ENCODE measurements around the gene TLR6.
"Not testable (repeated sequence)": the region's sequence is repeated elsewhere in the genome, so short reads cannot be mapped to it uniquely, and the experiment has no call there.

The TLR6 gene

DNA sequence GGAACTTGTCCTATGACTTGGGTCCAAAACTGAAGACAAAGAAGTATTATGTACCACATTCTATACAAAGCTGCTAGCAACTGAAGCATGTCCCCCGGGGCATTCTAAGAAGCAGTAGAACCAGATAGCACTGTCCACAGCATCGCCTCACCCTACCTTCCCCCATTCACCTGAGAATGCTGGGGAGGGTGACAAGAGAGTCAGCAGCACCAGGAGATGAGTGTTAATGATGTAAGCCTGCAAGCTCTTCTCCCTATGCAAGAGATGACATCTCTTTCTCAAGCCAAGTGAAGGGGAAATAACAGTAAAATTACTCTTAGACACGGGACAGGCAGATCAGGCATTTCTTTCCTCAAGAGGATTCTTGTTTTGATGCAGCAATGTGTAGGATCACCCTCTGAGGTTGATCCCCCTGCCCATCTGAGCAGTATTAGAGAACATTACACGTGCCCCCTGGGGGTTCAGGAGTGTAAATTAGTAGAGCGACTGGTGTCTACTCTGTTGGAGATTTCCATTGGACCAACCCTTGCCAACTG is 38.1 kb downstream of the TLR6 start:
- no peak for DNase-seq

DNA sequence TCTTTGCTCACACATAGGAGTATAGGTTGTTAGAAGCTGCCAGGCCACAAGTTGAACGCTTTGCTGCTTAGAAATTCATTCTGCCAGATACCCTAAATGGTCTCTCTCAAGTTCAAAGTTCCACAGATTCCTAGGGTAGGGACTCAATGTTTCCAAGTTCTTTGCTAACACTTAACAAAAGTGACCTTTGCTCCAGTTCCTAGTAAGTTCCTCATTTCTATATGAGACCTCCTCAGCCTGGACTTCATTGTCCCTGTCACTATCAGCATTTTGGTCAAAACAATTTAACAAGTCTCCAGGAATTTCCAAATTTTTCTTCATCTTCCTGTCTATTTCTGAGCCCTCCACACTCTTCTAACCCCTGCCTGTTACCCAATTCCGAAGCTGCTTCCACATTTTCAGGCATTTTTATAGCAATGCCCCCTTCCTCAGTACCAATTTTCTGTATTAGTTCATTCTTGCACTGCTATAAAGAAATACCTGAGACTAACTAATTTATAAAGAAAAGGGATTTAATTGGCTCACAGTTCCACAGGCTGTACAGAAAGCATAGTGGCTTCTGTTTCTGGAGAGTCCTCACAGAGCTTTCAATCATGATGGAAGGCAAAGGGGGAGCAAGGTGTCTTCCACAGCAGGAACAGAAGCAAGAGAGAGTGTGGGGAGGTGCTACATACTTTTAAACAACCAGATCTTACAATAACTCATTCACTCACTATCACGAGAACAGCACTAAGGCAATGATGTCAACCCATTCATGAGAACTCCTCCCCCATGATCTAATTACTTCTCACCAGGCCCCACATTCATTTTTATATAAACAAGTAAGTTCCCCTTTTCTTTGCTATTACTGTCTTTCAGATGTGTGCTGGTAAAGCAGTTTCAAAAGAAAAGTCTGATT is 40.5 kb downstream of the TLR6 start:
- DNase-seq, result peak; percentile 15

DNA sequence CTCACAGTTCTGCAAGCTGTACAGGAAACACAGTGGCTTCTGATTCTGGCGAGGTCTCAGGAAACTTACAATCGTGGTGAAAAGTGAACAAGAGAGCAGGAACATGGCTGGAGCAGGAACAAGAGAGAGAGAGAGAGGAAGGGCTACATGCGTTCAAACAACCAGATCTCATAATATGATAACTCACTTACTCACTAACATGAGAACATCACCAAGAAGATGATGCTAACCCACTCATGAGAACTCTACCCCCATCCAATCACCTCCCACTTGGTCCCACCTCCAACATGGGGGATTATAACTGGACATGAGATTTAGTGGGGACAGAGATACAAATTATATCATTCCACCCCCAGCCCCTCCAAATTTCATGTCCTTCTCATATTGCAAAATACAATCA is 42.2 kb downstream of the TLR6 start:
- no peak for DNase-seq

DNA sequence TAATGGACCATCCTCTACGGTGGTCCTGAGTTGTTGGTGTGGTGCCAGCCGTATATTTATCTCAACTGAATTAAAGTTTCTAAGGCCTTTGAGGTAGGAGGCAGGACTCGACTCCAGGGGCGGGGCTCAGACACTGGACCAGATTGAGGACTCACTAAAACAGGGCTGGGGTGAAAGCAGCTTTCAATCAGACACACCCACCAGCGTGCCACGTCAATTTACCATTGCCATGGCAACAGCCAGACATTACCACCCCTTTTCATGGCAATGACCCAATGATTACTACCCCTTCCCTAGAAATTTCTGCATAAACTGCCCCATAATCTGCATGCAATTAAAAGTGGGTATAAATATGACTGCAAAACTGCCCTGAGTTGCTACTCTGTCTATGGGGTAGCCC is 45.3 kb downstream of the TLR6 start:
- DNase-seq, result no peak

- DNase-seq, result not testable (repeated sequence)
These were observed 49.2 kb downstream of the TLR6 start for GRCh38 chr4:38807462-38807861.

DNA sequence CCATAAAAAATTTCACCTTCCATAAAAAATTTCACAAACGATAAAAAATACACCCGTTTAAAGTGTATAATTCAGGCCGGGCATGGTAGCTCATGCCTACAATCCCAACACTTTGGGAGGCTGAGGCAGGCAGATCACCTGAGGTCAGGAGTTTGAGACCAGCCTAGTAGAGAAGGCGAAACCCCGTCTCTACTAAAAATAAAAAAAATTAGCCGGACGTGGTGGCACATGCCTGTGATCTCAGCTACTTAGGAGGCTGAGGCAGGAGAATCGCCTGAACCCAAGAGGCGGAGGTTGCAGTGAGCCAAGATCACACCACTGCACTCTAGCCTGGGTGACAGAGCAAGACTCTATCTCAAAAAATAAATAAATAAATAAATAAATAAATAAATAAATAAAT is 50.4 kb downstream of the TLR6 start:
- DNase-seq, result not testable (repeated sequence)

GRCh38 chr4:38805530-38806145 is 51.0 kb downstream of the TLR6 start:
- peak; percentile 6 for DNase-seq

DNA sequence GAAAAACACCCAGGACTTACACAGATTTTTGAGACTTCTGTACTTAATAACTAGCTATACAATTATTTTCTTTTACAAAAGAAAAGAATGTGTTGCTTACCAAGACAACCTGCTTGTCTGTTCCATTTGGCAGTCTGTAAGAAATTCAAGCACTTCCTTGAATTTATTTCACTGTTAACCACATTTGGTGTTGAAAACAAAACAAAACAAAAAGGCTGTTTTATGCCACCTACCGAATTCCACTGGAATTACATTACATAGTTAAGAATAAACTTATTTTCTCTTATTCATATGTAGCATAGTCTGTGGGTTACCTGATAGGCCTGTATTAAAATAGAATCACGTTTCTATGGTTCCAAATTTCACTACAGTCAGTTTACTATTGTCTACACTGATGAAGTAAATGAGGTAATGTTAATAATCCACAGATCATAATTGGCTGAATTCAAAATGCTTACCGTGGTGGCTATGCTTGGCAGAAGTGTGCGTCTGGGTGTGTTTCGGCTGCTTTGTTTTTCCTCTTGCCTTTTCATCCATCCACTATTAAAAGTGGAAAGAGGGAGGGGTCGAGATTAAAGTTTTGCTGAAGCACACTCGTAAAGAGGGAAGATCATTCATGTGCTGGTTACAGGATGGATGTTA is 51.8 kb downstream of the TLR6 start, which contains the start of gene TLR1:
Gene TLR1, minus strand, starts transcription at position 138 of the 642 bp plus-strand sequence. CDS start 5,960 bp downstream, outside the sequence.
- peak; percentile 11 for DNase-seq

GRCh38 chr4:38803833-38804653 is 52.6 kb downstream of the TLR6 start:
- no peak for DNase-seq

- no peak for DNase-seq
These were observed 53.9 kb downstream of the TLR6 start for GRCh38 chr4:38802561-38803355.

- peak; percentile 52 for DNase-seq
These were observed 55.6 kb downstream of the TLR6 start for GRCh38 chr4:38800961-38801450.

DNA sequence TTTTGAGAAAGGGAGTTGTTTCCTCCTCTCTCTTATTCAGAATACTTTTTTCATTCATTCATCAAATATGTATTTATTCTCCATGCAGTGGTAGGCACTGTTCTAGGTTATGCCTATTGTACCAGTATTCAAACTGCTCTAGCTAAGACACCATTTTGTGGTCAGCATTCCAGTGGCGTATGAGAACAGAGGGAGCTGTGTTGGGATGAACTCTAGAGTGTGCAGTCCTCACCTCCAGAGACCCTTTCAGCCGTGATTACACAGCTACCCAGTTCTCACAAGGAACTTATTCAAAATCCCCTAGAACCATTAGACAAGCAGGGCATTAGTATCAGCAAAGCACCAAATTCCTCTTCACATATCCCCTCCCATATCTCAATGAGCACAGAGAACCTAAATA is 56.3 kb downstream of the TLR6 start:
- no peak for DNase-seq

DNA sequence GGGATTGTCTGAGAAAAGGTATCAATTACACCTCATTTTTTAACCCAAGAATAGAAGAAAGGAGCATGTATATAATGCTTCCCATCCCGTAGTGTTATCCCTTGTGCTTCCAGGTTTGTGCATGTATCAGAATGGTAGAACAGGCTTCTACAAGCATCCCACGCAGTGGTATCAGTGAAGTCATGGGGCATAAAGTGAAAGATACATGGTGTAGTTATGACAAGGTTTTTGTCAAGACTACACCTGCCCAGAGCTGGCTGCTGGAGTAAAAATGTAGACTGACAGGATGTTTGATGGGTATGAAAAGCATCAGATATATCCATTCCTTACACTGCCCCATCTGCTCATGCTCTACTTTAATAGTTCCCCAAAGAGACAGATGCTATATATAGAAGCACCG is 61.5 kb downstream of the TLR6 start:
- DNase-seq, result no peak

- no peak for DNase-seq
These were observed 62.6 kb downstream of the TLR6 start for GRCh38 chr4:38794051-38794450.

- no peak for DNase-seq
These were observed 65.6 kb downstream of the TLR6 start for GRCh38 chr4:38791010-38791409.

GRCh38 chr4:38788317-38788716 is 68.3 kb downstream of the TLR6 start:
- DNase-seq, result peak; percentile 41

DNA sequence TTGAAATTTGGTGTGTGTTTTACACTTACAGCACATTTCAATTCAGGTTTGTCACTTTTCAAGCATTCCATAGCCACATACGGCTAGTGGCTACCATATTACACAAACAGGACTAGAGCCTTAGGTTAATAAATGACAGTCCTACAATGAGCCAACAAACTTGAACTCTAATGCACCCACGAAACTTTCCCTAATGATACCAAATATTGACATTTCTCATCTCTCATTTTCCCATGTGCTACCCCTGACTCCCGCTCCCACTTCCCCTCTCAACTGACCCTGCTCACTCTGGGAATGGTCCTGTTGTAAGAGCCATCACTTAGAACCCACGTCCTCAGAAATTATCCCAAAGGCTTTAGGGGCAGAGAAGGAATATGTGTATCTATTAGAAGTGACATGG is 68.9 kb downstream of the TLR6 start:
- no peak for DNase-seq

GRCh38 chr4:38785901-38786402 is 70.7 kb downstream of the TLR6 start:
- no peak for DNase-seq

DNA sequence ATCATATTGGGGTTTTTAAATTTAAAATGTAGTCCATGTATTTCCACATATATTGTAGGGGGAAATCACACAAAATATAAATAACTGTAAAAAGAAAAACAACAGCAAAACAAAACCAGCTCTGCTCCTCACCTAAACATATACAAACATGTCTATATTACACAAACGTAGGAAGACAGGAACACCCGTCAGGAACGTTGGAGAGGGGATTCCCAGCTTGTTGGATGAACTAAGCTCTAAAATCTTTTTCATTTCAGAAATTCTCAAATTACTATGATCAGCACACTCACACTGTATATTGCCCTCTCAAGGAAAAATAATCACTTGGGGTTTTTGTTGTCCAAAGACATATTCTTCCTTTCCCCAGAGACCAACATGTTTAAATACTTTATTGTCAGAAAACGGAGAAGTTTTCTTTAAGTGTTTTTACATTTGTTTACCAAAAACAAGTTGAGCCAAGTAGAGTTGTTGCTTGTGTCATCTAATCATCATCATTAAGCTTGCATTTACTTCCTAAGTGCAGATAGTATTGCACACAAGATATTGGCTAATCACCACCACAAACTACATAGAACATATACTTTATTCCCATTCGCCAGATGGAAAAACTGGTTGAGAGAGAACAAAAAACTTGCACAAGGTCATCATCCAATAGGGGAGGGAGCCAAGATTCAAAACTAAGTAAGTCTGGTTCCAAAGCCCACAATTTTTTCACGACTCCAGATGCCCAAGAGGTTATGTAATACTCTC is 71.4 kb downstream of the TLR6 start:
- DNase-seq, result no peak

- DNase-seq, result no peak
These were observed 72.5 kb downstream of the TLR6 start for GRCh38 chr4:38784141-38784540.

GRCh38 chr4:38783109-38783460 is 73.5 kb downstream of the TLR6 start:
- DNase-seq, result no peak

All from NCI-H226 (cell line).